Subcutaneous abdominal adipose tissue (tissue), 5 donors: Measurements from ENCODE around the gene ACOXL.

Source experiments
- H3K27ac ChIP-seq: one replicate; pipeline ENCODE4 v1.7.0; 2013; ENCODE audit warnings: low read depth, mild to moderate bottlenecking, inconsistent platforms, low read length, moderate library complexity
- H3K27me3 ChIP-seq, 5 donors: one replicate each; pipeline ENCODE4 v1.7.0; 2013; ENCODE audit warnings: low read length in 5 of 5, inconsistent platforms in 1 of 5; ENCODE audit not compliant: control insufficient read depth in 5 of 5, insufficient read depth in 4 of 5
- H3K36me3 ChIP-seq, 5 donors: one replicate each; pipeline ENCODE4 v1.7.0; 2013; ENCODE audit warnings: low read length in 5 of 5; ENCODE audit not compliant: control insufficient read depth in 5 of 5, insufficient read depth in 5 of 5
- H3K4me1 ChIP-seq, 5 donors: one replicate each; pipeline ENCODE4 v1.7.0; 2013; ENCODE audit warnings: low read length in 5 of 5, mild to moderate bottlenecking in 3 of 5, moderate library complexity in 1 of 5; ENCODE audit not compliant: control insufficient read depth in 5 of 5, insufficient read depth in 5 of 5
- H3K4me3 ChIP-seq, 5 donors: one replicate each; pipeline ENCODE4 v1.7.0; 2013; ENCODE audit warnings: low read length in 5 of 5, low read depth in 1 of 5
- H3K9ac ChIP-seq, 5 donors: one replicate each; pipeline ENCODE4 v1.7.0; 2013; ENCODE audit warnings: low read length in 5 of 5, mild to moderate bottlenecking in 4 of 5, moderate library complexity in 3 of 5
- H3K9me3 ChIP-seq, 5 donors: one replicate each; pipeline ENCODE4 v1.7.0; 2013; ENCODE audit warnings: low read length in 5 of 5; ENCODE audit not compliant: control insufficient read depth in 5 of 5
- donor health status: healthy.
- donor health status: healthy.
- donor health status: healthy.
- donor health status: healthy.
- donor health status: healthy.

ACOXL gene

DNA sequence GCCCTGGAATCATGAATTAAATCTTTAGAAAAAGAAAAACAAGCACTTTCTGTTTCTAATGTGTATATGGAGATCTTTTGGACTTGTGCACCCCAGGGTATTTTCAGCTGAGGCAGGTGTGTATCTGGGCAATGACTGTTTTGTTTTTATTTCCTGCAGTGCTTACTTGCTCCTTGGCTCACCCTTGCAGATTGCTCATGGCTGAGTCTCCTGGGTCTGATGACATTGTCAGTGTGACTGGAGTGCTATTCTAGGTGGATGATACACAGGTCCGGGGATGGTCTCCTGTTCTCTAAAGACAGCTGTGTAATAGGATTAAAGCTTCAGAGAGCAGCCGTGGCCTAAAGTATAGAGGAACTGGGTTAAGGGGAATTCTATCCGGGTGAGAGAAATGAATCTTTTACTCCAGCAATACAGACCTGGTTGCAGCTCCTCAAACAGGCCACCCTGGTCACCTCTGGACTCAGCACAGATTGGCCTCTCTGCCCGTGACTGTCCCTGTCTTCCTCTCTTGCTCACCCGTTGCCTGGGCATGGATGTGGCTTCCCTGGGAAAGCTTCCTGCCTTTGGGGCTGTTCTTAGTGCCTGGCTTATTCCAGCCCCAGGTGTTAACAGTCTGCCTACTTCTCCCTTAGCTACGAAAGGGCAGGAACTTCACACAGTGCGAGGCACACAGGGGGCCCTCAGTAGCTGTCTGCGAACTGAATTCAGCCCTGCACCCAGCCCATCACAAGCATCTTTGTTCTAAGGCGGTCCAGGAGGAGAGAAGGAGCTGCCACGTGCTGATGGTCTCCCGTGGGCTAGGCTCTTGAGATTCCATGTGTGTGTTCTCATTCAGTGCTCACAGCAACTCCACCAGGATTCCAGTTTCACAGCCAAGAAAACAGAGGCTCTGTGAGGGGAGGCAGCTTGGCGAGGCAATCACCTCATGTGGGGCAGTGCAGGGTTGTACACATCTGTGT is 84.3 kb downstream of the ACOXL start:
- Histone ChIP-seq H3K36me3 (no peaks in the 10 kb centered on the region), H3K27me3 (peaks cover 0 to 4% (median 0%) of the 10 kb centered on the region in 5 donors), H3K27ac (no peak overlapping the region), H3K9me3 (no peaks in the 10 kb centered on the region), H3K4me1 (no peaks in the 10 kb centered on the region), H3K4me3 (no peak overlapping the region), H3K9ac (no peak overlapping the region)

DNA sequence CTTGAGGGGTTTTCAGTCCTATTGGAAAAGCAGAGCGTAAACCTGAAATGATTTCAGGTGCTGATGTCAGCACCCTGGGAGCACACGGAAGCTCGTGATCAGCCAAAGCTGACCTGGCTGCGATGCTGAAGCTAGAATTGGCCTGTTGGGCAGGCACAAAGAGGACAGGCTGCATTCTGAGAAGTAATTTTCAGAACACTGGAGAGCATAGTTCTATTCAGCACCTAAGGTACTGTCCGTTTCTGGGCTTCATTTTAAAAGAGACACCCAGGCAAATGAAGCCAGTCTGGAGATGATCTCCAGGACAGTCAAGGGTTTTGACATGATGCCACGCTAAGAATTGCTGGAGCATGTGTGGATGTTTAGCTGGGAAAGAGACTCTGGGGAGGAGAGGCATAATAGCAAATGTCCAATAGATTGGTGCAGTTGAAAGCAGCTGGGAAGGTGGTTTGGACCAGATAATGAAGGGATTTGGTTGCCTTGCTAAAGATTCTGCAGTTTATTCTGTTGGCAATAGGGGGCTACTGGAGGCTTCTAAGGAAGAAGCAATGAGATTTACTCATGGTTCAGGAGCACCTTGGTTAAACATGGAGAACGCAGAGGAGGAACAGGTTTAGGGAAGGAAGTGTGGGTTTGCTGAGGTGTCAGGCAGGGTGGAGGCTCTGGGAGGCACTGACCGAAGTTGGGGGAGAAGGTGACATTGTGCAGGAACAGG is 86.6 kb downstream of the ACOXL start:
- peaks cover 0 to 4% (median 0%) of the 10 kb centered on the region in 5 donors for H3K27me3 ChIP-seq
- no peak overlapping the region for H3K9ac ChIP-seq
- peaks cover 0 to 5% (median 0%) of the 10 kb centered on the region in 5 donors for H3K9me3 ChIP-seq
- H3K4me3 ChIP-seq, result no peak overlapping the region
- no peak overlapping the region for H3K27ac ChIP-seq
- no peaks in the 10 kb centered on the region for H3K4me1 ChIP-seq
- H3K36me3 ChIP-seq, result no peaks in the 10 kb centered on the region

DNA sequence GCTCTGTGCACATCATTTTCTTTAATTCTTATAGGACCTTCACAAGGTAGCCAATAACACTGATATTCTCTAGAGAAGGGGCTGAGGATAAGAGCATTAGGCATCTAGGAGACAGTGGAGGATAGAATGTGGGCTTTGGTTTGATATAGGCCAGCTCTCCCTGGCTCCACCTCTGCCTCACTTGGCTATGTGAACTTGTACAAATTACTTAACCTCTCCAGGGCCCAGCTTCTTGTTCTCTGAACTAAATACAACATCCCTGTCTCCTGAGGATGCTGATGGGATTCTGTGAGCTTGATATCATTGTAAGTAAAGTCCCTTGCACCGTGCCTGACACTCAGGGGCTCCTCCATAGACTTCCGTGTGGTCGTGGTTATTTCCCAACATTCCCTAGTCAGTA is 87.3 kb downstream of the ACOXL start:
- Histone ChIP-seq H3K4me3 (no peak overlapping the region), H3K9me3 (peaks cover 0 to 8% (median 2%) of the 10 kb centered on the region in 5 donors), H3K27me3 (peaks cover 0 to 4% (median 0%) of the 10 kb centered on the region in 5 donors), H3K27ac (no peak overlapping the region), H3K9ac (no peak overlapping the region), H3K4me1 (no peaks in the 10 kb centered on the region), H3K36me3 (no peaks in the 10 kb centered on the region)

DNA sequence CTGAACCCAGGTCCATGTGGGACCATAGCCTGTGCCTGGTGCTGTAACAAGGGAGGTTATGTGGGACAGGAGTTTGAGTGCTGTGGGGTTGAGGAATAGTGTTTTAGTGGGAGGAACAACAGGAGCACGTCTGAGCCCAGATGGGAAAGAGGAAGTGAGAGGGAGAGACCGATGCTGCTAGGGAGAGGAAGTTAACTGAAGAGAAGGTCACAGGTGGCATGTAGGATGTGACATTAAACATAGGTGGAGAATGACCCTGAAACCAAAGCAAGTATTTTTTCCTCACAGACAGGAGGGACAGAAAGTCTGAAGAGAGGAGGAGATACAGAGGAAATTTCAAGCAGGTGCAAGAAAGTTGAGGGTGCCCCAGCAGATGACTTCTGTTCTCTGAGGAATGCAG is 87.8 kb downstream of the ACOXL start:
- Histone ChIP-seq H3K27me3 (peaks cover 0 to 4% (median 0%) of the 10 kb centered on the region in 5 donors), H3K9ac (no peak overlapping the region), H3K4me3 (no peak overlapping the region), H3K9me3 (peaks cover 0 to 12% (median 2%) of the 10 kb centered on the region in 5 donors), H3K36me3 (no peaks in the 10 kb centered on the region), H3K4me1 (no peaks in the 10 kb centered on the region), H3K27ac (no peak overlapping the region)

DNA sequence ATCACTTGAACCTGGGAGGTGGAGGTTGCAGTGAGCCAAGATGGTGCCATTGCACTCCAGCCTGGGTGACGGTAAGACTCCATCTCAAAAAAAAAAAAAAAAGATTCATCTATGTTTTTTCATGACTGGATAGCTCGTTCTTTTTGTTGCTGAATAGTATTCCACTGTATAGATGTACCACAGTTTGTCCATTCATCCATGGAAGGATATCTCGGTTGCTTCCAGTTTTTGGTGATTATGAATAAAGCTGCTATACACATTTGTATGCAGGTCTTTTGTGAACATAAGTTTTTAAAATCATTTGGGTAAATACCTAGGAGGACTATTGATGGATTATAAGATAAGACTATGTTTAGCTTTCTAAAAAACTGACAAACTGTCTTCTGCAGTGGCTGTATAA is 90.8 kb downstream of the ACOXL start:
- peaks cover 0 to 12% (median 2%) of the 10 kb centered on the region in 5 donors for H3K9me3 ChIP-seq
- no peak overlapping the region for H3K9ac ChIP-seq
- H3K27me3 ChIP-seq, result peaks cover 0 to 8% (median 4%) of the 10 kb centered on the region in 5 donors
- H3K4me1 ChIP-seq, result no peaks in the 10 kb centered on the region
- H3K36me3 ChIP-seq, result no peaks in the 10 kb centered on the region
- H3K27ac ChIP-seq, result no peak overlapping the region
- H3K4me3 ChIP-seq, result no peak overlapping the region

DNA sequence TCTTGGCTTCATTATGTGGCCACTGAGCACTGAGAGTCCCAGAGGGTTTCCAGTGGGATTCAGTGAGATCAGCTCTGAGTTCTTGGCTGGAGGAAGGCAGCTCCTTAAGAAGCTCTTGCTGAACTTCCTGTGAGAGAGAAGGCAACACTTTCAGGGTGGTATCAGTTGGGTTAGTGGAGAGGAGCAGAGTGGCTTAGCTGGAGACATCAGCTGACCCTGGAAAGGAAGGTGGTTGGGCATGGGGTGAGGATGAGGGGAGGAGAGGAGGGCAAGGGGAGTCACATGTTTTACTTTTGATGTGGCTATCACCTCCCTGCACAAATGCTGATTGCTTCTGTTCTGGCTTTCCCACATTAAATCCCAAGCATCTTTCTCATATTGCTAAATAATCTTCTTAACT is 95.1 kb downstream of the ACOXL start:
- no peaks in the 10 kb centered on the region for H3K4me1 ChIP-seq
- H3K9me3 ChIP-seq, result peaks cover 0 to 12% (median 2%) of the 10 kb centered on the region in 5 donors
- no peaks in the 10 kb centered on the region for H3K36me3 ChIP-seq
- H3K4me3 ChIP-seq, result no peak overlapping the region
- H3K27ac ChIP-seq, result no peak overlapping the region
- H3K27me3 ChIP-seq, result peaks cover 0 to 8% (median 4%) of the 10 kb centered on the region in 5 donors
- no peak overlapping the region for H3K9ac ChIP-seq

DNA sequence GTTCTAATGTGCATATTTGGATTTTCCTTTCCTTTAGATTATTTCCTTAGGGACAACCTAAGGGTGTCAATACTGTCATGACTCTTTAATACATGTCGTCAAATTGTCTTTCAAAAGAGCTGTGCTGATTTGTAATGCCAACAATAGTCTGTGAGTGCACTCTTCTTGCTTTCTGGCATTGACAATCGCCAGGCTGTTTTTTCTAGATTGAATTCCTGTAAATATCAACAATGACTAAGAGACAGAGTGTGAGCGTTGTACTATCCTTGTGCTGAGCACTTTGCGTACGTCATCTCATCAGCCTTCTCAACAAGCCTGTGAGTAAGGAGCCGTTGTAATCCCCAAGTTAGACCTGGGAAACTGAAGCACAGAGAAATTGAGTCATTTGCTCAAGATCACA is 96.0 kb downstream of the ACOXL start:
- Histone ChIP-seq H3K27me3 (peaks cover 0 to 8% (median 4%) of the 10 kb centered on the region in 5 donors), H3K4me1 (no peaks in the 10 kb centered on the region), H3K9ac (no peak overlapping the region), H3K27ac (no peak overlapping the region), H3K9me3 (peaks cover 0 to 12% (median 2%) of the 10 kb centered on the region in 5 donors), H3K36me3 (no peaks in the 10 kb centered on the region), H3K4me3 (no peak overlapping the region)

DNA sequence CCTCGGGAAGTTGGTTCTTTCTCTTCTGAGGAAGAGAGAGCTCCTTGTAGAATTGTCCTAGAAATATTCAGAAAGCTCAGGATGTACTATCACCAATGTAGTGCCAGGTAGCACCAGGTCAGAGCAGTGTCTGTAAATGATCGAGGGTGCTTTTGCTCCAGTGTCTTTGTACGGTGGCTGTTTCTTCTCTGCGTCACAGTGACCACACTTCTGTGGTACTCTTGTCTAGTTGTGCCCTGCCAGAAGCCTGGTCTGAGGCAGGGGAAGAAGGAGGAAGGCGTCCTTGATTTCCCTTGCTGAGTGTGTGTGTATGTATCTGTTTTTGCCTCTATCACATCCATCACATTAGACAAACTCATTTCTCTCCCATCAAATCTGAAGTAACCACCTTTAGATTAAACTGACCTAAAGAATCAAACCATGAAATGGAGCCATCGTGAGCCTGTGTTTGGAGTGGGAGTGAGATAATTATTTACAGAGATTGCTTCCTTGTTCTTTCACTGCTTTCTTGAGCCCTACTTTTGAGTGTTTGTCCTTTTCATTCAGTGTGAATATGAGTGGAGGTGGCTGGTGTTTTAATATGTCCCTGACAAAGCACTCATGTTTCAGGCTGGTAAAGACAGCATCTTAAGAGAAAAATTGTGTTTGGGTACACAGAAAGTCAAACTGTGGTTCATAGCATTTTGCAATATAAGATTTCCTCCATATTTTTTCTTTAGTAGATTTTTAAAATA is 97.2 kb downstream of the ACOXL start:
- H3K27me3 ChIP-seq, result peaks cover 0 to 8% (median 4%) of the 10 kb centered on the region in 5 donors
- H3K9ac ChIP-seq, result no peak overlapping the region
- H3K9me3 ChIP-seq, result peaks cover 0 to 5% (median 0%) of the 10 kb centered on the region in 5 donors
- no peaks in the 10 kb centered on the region for H3K36me3 ChIP-seq
- H3K4me3 ChIP-seq, result no peak overlapping the region
- no peak overlapping the region for H3K27ac ChIP-seq
- H3K4me1 ChIP-seq, result no peaks in the 10 kb centered on the region

DNA sequence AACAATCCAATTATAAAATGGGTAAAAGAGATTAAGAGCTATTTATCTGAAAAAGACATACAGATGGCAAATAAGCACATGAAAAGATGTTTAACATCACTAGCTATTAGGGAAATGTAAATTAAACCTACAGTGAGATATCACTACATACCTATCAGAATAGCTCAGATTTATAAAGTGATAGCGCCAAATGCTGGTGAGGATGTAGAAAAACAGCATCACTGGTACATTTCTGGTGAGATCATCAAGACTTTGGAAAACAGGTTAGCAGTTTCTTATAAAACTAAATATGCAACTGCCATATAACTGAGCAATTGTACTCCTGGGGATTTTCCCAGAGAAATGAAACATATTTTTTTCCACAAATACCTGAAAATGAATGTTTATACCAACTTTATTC is 100.4 kb downstream of the ACOXL start:
- Histone ChIP-seq H3K4me3 (no peak overlapping the region), H3K27ac (no peak overlapping the region), H3K36me3 (no peaks in the 10 kb centered on the region), H3K27me3 (peaks cover 0 to 7% (median 0%) of the 10 kb centered on the region in 5 donors), H3K9me3 (no peaks in the 10 kb centered on the region), H3K4me1 (no peaks in the 10 kb centered on the region), H3K9ac (no peak overlapping the region)
